ENCODE results near the gene MRPL45.

Gene MRPL45

DNA sequence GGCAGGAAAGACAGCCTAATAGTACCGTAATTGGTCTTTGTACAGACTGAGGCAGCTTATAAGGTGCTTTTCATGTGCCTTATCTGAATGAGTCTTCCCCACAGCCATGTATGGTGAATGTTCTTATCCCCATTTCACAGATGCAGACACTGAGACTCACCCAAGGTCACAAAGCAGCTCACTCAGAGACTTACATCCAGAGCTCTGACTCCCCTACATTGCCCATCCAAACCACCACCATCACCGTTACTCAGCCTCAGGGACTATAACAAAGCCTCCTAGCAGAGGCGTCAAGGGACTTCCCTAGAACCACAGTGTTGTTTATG is 47.4 kb downstream of the MRPL45 start:
- in situ Hi-C loops (cut with HindIII; ENCODE audit: low sequenced_read_pairs), result no loop called here

DNA sequence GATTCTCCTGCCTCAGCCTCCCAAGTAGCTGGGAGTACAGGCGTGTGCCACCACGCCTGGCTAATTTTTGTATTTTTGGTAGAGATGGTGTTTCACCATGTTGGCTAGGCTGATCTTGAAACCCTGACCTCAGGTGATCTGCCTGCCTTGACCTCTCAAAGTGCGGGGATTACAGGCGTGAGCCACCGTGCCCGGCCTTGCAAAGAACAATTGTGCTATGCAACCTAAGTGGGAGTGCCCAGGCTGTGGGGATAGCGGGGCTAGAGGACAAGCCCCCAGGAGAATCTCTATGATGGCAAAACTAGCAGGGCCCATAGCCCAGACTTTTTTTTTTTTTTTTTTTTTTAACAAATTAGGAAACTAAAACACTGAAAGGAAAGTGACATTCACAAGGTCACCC is 48.8 kb downstream of the MRPL45 start:
- in situ Hi-C loops (cut with HindIII; ENCODE audit: low sequenced_read_pairs), result no loop called here

DNA sequence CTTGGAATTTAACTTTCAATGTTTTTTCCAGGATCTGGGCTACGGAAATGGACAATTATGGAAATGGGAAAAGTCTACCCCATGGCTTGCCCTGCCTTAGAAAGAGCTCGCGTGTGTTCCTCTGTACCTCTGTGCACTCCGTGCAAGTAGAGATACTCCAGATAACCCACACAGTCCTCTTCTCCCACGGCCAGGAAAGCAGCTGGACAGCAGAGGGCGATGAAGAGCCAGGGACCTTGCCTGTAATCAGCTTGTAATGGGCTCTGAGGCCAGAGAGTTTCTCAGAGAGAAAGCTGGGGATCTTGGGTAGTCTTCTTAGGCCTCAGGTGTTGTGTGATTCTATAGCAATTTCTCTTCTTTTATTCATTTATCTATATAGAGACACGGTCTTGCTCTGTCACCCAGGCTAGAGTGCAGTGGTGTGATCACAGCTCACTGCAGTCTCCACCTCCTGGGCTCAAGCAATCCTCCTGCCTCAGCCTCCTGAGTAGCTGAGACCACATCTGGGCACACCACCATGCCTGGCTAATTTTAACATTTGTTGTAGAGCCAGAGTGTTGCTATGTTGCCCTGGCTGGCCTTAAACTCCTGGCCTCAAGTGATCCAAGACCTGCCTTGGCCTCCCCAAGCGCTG is 52.2 kb downstream of the MRPL45 start:
- in situ Hi-C loops (cut with HindIII; ENCODE audit: low sequenced_read_pairs), result no loop called here

DNA sequence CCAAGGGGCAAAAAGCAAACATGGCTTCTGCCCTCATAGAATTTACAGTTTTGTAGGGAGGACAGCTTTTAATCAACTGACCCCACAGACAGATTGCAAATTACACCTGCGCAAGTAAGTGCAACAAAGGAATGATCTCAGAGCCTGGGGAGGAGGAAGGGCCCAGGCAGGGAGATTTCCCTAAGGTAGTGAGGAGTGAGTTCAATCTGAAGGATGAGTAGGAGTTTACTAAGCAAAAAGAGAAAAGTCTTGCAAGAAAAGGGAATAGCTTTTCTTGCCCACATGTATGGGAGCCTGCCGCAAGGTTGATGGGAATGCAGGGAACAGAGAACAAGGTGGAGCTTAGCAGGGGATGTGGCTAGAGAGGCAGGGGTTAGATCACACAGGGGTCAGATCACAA is 53.1 kb downstream of the MRPL45 start:
- in situ Hi-C loops (cut with HindIII; ENCODE audit: low sequenced_read_pairs), result no loop called here

DNA sequence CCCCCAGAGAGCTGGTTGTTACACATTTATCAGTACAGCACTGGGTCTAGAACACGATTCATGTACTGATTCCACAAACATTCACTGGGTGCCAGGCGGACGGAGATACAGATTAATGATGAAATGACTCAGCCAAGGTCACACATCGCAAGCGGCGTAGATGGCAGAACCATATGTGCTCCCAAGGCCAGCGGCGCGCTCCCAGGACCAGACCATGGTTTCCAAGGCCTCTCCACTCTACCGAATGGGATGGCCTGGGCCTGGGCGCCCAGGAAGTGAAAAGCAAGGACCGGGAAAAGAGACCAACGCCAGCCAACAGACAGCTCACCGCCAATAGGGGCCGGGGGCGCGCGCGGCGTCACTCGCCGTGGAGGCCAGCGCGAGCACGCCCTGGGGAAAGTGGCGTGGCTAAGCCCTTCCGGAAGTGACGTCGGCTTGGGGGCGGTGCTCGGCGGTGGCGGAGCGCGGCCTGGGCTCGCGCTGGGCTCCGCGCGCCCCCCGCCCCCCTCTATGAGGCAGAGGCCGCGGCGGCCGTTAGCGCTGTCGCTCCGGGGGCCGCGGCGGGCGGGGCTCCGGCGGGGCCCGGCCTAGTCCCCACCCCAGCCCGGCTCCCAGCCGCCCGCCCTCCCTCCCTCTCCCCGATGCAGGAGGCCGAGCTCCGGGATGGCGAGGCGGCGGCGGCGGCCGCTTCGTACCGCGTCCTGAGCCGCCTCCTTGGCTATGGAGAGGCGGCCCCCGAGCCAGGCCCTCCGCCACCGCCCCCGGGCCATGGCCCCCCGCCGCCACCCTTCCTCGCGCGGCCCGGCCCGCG is 54.6 kb downstream of the MRPL45 start, which contains the start of gene SOCS7:
TSS of gene SOCS7 (plus strand) at position 433 of the 811 bp plus-strand sequence. CDS start at position 642, 209 bp downstream.
- in situ Hi-C loops (cut with HindIII; ENCODE audit: low sequenced_read_pairs), result no loop called here

DNA sequence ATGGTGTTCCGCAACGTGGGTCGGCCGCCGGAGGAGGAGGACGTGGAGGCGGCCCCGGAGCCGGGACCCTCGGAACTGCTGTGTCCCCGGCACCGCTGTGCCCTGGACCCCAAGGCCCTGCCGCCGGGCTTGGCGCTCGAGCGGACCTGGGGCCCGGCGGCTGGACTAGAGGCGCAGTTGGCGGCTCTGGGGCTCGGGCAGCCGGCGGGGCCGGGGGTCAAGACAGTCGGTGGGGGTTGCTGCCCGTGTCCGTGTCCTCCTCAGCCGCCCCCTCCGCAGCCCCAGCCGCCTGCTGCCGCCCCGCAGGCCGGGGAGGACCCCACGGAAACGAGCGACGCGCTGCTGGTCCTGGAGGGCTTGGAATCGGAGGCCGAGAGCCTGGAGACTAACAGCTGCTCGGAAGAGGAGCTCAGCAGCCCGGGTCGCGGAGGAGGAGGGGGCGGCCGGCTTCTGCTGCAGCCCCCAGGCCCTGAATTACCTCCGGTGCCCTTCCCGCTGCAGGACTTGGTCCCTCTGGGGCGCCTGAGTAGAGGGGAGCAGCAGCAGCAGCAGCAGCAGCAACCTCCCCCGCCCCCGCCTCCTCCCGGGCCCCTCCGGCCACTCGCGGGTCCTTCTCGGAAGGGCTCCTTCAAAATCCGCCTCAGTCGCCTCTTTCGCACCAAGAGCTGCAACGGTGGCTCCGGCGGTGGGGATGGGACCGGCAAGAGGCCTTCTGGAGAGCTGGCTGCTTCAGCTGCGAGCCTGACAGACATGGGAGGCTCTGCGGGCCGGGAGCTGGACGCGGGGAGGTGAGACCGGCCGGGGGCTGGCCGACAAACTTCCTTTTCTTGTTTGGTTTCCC is 55.5 kb downstream of the MRPL45 start:
- in situ Hi-C loops (cut with HindIII; ENCODE audit: low sequenced_read_pairs), result no loop called here

DNA sequence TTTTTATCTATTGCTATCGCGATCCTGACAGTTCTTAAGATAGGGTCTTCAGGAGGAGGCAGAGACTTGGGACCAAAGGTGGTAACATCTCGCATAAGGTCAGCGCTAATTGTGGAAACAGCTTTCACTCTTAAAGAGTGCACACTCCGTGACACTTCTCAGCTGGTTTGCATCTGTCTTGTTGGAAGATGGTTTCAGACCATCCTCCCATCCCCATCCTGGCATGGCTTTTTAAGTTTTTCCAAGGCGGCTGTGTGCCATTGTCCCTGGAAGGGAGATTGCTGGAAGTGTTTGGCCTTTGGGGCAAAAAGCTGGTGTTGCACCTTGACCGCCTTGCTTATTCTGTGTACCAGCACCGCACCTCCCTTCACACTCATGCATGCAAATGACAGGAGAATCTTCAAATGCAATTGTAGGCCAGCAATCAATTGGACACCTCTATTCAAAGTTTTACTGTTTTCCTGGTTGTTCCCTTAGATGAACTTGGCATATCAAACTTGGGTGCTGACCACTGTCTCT is 56.2 kb downstream of the MRPL45 start:
- in situ Hi-C loops (cut with HindIII; ENCODE audit: low sequenced_read_pairs), result no loop called here

DNA sequence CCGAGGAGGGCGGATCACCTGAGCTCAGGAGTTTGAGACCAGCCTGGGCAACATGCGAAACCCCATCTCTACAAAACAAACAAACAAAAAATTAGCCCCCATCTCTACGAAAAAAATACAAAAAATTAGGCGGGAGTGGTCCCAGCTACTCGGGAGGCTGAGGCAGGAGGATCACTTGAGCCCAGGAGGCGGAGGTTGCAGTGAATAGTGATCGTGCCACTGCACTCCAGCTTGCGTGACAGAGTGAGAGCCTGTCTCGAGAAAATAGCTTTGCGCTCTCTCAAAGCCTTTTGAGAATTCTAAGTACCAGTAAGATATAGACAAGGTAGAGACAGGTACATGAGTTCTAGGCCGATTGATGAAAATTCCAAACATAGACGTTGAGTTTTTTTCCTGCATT is 56.7 kb downstream of the MRPL45 start:
- in situ Hi-C loops (cut with HindIII; ENCODE audit: low sequenced_read_pairs), result no loop called here

DNA sequence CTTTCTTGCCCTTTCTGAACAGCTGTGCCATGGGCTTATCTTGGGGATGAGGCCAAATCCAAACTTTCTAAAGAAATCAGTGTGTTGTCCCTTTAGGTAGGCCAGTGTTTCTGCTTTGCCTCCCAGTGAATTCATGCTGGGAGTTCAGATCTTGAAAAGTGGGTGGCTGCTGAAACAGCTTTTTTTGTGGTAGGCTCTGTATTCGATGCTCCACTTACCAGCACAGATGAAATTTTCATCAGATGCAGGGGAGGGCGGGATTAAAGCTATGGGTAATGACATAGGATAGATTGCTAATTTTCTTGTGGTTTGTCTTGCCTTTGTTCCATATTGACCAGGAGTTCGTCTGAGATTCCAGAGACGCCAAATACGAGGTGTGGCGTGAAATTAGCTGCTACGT is 57.5 kb downstream of the MRPL45 start:
- in situ Hi-C loops (cut with HindIII; ENCODE audit: low sequenced_read_pairs), result no loop called here

DNA sequence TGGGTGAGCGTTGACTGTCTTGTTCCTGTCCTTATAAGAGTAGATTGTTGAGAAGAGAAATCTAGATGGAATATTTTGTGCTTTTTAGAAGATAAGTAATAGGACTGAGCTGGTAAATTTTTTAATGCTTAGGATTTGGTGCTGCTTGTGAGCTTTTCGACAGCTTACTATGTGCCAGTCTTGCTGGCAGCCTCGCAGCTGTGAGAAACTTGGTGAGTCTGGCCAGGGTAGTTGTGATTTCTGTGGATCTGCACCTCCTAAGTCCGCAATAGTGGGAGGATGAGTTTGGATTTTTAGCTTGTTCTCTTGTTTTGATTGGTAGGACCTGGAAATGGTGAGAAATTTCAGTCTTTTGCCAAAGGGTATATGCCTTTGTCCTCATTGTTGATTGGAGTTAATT is 58.3 kb downstream of the MRPL45 start:
- in situ Hi-C loops (cut with HindIII; ENCODE audit: low sequenced_read_pairs), result no loop called here

DNA sequence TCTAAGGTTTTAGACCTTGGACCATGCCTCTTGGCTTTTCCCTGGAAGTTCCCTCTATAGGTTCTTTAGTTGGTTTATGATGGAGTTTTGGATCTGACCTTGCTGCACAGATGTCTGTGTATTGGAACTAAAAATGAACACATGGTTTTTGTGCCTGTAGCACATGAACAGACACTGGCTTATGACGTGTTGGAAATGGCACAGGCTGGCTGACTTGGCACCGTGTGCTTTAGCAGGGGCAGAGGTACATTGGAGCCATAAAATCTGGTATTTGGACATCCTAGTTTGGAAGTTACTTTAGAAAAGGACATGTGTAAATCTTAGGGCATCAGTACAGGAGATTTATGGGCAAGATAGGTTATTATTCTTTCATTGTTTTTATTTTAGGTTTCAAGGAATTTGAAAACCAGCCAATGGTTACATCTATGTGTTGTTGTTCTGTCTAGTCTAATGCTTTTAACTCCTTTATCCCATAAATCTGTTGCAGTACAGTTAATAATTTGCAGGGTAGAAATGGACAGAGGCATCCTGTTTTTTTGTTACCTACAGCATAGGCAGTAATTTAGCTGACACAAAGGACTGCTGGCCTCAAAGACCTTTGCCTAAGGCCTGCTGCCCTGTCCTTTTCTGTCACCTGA is 60.6 kb downstream of the MRPL45 start:
- in situ Hi-C loops (cut with HindIII; ENCODE audit: low sequenced_read_pairs), result no loop called here

DNA sequence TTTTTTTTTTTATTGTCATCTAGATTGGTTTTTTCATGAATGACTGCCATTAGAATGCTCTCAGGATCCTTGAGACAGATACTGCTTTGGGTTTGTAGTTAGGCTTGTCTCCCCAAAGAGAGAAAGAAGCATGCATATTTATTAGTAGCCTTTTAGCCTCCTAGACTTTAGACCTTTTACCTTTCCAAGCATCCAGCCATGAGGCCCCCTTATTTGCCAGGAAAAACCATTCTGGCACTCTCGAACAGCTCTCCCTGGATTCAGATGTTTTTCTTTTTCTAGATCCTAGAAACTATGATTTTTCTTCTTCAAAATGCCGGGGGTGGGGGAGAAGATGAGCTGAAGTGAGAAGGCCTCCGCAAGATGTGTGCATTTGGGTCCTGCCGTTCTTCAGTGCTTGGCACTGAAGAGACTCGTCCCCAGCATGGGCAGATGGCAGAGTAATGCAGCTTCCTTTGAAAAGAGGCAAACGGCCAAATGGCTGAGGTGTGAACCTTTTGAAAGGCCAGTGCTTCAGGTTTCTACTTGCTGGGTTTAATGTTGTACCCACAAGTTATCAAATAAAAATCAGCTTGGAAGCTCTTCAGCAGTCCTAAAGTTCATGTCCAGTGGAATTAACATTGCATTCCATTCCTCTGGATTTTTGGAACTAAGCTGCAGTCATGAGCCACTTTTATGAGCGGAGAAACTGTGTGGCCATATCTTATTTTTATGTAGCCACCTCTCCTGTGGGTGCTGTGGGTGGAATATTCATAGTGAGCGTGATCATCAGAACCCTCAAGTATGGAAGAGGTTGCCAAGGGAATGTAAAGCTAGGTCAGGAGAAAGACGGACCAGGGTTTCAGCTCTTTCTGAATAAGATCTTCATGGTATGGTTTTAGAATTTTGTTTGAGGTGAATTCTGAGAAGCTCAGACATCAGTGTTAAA is 61.9 kb downstream of the MRPL45 start:
- in situ Hi-C loops (cut with HindIII; ENCODE audit: low sequenced_read_pairs), result no loop called here

DNA sequence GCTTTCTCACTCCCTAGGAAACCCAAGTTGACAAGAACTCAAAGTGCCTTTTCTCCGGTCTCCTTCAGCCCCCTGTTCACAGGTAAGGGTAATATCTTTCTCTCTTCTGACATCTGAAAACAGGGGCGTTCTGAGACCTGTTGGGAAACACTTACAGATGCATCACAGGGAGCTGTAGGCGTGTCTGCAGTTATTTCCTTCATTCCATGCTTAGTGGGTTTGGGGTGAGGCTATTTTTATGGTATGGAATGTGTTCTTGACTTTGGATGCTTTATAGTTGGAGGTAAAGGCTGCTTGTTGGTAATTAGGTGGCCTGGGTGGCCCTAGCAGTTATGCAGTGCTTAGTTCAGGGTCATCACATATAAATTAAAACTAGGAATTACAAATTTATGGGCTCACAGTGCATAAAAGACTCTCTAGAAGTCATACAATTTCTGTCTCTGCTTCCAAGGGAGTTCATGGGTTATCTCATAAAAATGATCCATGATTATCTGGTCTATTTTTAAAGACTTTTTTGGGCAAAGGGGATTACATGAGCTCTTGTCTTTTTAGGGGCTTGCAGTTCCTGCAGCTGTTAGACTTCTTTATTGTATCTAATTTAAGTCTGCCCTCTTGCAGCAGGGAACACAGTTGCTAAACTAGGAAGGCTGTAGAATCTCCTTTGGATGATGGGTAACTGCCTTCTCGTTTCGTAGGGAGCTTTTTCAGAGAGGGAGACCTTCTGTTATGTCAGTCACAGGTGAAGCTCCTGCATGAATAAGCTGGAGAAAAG is 64.9 kb downstream of the MRPL45 start:
- in situ Hi-C loops (cut with HindIII; ENCODE audit: low sequenced_read_pairs), result no loop called here

DNA sequence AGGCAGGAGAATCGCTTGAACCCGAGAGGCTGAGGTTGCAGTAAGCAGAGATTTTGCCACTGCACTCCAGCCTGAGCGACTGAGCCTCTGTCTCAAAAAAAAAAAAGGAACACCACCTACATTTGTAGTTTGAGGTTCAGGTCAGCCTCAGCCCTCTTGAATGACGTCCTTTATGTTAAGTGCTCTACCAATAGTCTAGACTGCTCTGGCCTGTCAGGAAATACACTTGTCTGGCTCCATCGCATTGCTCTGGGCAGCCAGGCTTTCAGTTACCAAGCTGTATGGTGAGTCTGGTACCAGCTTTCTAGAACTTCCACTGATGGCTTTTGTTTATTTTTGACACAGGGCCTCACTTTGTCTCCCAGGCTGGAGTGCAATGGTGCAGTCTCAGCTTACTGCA is 66.0 kb downstream of the MRPL45 start:
- in situ Hi-C loops (cut with HindIII; ENCODE audit: low sequenced_read_pairs), result no loop called here

DNA sequence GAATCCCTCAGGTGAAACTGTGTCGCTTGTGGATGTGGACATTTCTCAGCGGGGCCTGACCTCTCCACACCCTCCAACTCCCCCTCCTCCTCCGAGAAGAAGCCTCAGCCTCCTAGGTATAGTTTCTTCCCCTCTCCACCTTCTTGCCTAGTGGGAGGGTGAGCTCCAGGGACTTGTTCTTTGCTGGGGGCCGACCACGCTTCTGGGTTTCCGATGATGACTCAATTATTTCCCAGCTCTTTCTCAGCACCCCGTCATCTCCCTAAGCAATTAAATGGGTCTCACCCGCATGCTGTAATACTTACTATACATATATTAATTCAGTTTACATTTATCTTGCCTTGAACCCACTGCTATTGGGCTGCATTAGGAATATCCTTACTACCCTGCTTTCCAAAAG is 67.8 kb downstream of the MRPL45 start:
- in situ Hi-C loops (cut with HindIII; ENCODE audit: low sequenced_read_pairs), result no loop called here

DNA sequence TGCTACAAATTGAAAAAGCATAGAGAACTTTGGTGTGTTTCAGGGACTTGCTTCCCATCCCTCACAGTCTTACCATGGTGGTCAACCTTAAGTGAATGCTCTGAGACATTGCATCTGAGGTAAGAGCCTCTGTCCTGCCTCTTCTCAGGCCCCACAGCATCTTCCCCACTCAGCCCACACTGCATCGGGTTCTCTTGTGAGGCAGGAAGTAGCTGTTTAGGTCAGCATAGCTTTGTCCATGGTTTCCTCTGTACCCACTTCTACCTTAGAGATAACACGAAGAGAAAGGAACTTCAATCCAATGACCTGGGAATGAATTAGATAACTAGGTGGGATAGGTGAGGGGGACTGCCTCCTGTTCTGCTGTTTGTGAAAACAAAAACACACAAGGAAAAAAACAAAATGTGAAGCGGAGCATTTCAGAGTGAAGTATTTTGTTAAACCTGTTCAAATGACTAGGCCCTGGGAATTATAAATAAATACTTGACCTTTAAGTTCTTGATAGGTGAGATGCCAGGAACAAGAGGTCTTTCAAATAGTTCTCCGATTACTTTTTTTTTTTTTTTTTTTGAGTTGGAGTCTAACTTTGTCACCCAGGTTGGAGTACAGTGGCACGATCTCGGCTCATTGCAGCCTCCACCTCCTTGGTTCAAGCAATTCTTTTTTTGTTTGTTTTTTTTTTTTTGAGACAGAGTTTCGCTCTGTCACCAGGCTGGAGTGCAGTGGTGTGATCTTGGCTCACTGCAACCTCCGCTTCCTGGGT is 72.3 kb downstream of the MRPL45 start:
- in situ Hi-C loops (cut with HindIII; ENCODE audit: low sequenced_read_pairs), result no loop called here
